OCI-LY7 (cell line): ENCODE measurements around the gene BANF1.
"Not testable (repeated sequence)": the region's sequence is repeated elsewhere in the genome, so short reads cannot be mapped to it uniquely, and the experiment has no call there.

Experiments
- CTCF ChIP-seq: fragments of 200-600 bp; sonication (generic); conservative IDR thresholded peaks from 2 replicates; pipeline ENCODE4 v1.5.1; 2014; ENCODE audit warnings: mild to moderate bottlenecking, antibody characterized with exemption, low read length, moderate library complexity, mixed read lengths
- EZH2phosphoT487 ChIP-seq: fragments of 200-600 bp; sonication (generic); IDR thresholded peaks from 2 replicates; pipeline ENCODE4 v1.6.1; 2018; ENCODE audit warnings: low read depth, borderline replicate concordance, mild to moderate bottlenecking, mixed run types, antibody characterized with exemption, low read length, moderate library complexity, mixed read lengths

GRCh38 chr11:66010036-66010435 lies 7.7 kb downstream of the BANF1 start:
- TF ChIP-seq CTCF, EZH2phosphoT487: not testable (repeated sequence)
